Fibroblast of the conjunctiva (primary cell): ENCODE results near the gene DNAJC19.
"Not testable (repeated sequence)": the region's sequence is repeated elsewhere in the genome, so short reads cannot be mapped to it uniquely, and the experiment has no call there.

Experiments
- DNase-seq: peaks from one replicate; pipeline ENCODE4 v3.0.0-alpha.2; 2010; ENCODE audit warnings: low read depth

DNAJC19 gene

DNA sequence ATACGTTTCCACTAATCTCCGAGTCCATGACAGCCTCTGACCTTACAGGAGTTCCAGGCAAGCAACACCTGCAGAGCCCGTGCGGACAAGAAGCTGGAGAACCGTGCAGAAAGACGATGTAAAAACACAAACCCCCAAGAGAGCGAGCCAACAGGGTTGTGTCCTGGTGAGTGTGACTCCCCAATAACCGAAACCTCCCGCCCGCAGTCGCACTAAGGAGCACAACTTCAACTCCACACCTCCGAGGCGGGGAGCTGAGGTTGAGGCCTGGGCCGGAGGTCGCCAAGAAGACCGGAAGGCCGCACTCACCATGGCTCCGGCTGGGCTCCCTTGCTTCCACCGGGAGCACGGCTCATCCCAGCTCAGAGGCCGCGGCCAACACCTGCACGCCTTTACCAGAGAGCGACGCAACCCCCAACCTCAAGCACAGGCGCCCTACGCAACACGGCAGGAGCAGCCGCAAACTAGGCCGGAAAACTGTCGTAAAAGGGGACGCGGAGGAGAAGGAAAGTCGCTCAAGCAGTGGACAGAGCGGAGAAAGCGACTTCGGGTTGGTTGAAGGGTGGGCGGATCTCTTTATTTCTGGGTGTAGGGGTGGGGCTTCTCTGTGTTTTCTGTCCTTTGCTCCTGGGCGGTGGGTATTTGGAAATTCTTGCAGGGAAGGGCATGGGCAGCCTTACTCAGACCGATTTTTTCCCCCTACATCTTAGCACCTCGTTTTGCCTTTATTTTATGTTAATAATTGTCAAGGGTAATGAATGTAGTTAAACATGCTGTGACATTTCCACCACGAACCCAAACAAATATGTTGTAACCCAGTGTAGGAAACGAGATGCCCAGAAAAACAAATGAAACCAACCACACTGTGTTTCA lies at the start of gene DNAJC19:
TSS of gene DNAJC19 (minus strand) at position 446 of the 873 bp plus-strand sequence. CDS start at position 312, 134 bp downstream.
- DNase-seq = peak; percentile 91

DNA sequence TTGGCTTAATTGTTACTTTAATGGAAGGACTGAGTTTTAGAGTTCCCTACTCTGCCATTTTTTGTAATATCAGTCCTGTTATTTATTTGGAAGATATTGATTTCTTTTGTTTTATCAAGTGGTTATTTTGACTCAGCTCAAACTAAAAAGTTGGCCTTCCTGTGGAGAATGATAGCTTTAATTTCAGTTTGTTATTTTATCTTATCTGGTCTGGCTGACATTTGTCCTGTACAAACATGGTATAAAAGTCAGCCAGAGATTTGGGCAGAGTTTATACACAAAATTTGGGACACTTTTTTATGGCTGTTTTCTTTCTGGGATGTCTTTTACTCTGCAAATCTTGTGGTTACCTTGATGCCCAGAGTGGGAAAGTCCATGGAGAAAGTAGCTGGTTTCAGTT lies 41.4 kb upstream of the DNAJC19 start:
- DNase-seq = no peak

DNA sequence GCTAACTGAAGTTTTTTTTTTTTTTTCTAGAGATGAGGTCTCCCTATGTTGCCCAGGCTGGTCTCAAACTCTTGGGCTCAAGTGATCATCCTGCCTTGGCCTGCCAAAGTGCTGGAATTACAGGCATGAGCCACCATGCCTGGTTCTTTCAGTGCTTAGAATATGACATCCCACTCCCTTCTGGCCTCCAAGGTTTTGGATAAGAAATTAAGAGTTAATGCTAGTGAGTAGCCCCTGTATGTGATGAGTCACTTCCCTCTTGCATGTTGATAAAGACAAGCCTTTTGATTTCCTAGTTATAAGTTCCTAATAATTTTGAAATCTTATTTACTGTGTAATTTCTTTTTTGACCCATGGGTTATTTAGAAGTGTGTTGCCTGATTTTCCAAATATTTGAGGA lies 35.7 kb upstream of the DNAJC19 start:
- DNase-seq = no peak

DNA sequence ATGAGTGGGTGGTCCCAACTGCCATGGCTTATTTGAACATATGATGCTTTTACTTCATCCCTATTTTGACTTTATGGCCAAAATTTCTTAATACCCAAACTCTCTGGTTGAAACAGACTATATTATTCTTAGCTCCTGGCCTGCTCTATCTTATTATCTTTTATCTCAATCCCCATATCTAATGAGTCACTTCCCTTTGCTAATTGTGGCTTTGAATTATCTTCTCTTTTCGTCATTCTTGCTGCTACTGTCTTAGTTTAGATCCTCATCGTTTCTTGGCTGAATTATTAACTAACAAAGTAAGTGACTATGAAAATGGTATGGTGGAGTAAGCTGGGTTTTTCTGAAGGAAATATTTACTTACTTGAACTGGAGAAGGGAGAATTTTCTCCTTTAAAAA lies 28.2 kb upstream of the DNAJC19 start:
- DNase-seq = no peak

DNA sequence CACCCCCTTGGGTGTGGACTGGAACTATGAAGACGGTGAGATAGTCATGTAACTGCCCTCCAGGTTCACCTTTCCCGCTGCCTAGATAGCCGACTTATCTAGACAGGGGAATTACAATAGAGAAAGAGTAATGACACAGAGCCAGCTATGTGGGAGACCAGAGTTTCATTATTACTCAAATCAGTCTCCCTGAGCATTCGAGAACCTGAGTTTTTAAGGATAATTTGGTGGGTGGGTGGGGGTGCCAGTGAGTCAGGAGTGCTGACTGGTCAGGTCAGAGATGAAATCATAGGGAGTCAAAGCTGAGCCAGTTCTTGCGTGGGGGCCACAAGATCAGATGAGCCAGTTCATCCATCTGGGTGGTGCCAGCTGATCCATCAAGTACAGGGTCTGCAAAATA lies 19.7 kb upstream of the DNAJC19 start:
- DNase-seq = no peak

DNA sequence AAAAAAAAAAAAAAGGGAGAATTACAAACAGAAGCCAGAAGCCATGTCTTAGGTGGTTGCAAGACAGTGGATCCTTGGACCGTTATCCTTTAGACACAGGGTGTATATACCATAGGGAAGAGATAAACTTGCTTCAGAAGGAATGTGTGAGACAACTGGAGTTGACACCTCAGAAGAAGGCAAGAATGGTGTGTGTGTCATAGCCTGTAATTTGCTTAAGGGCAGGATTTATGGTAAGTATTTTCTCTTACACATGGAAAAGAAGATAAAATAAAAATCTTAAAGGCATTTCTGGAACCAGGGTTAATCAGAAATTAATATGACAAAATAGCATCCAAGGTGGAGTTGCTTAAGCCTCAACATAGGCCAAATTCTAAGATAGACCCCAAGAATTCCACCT lies 19.3 kb upstream of the DNAJC19 start:
- DNase-seq = no peak

DNA sequence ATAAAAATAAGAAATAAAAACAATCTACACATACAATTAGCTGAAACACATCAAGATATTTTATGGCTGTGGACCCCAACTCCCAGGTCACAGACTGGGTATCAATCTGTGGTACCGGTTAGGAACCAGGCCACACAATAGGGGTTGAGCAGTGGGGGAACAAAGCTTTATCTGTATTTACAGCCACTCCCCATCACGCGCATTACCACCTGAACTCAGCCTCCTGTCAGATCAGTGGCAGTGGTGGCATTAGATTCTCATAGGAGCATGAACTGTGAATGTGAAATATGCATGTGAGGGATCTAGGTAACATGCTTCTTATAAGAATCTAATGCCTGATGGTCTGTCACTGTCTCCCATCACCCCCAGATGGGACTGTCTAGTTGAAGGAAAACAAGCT lies 17.7 kb upstream of the DNAJC19 start:
- no peak for DNase-seq

DNA sequence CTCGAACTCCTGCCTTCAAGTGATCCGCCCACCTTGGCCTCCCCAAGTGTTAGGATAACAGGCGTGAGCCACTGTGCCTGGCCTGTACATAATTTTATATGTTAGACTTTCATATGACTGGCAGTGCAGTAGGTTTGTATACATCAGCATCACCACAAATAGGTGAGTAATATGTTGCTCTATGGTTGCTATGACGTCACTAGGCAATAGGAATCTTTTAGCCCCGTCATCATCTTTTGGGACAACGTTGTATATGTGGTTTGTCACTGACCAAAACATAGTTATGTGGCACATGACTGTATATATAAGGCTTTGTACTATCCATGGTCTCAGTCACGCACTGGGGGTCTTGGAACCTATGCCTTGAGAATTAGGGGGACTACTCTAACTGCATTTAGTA lies 17.0 kb upstream of the DNAJC19 start:
- DNase-seq = no peak

DNA sequence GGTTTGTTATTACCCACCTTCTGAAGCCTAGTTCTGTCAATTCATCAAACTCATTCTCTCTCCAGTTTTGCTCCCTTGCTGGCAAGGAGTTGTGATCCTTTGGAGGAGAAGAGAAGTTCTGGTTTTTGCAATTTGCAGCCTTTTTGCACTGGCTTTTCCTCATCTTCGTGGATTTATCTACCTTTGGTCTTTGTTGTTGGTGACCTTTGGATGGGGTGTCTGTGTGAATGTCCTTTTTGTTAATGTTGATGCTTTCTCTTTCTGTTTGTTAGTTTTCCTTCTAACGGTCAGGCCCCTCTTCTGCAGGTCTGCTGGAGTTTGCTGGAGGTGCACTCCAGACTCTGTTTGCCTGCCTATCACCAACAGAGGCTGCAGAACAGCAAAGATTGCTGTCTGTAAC lies 13.9 kb upstream of the DNAJC19 start:
- DNase-seq = not testable (repeated sequence)

DNA sequence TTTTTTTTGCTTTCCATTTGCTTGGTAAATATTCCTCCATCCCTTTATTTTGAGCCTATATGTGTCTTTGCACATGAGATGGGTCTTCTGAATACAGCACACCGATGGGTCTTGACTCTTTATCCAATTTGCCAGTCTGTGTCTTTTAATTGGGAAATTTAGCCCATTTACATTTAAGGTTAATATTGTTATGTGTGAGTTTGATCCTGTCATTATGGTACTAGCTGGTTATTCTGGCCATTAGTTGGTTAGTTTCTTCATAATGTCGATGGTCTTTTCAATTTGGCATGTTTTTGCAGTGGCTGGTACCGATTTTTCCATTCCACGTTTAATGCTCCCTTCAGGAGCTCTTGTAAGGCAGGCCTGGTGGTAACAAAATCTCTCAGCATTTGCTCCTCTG lies 12.8 kb upstream of the DNAJC19 start:
- DNase-seq = not testable (repeated sequence)

DNA sequence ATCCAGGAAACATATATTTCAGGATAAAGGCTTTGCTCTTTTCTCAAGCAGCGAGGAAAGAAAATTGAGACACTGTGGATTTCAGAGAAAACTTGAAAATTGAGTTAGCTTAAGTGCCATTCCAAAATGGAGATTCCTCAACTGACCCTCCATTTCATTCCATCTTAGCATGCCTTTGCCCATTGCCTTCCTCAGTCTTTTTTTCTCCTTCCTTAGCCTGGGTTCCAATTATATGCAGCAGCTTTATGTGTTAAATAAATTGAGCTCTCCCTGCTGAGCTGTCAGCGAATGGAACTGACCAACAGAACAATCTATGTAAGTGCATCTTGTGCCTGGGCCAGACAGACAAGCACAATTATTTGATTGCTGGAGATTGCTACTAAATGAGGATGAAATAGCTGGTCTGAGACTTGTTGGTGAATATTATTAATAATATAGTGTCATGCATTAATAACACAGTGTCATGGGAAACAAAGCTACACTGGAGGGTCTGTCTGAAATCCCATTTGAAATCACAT lies 6.9 kb upstream of the DNAJC19 start:
- DNase-seq = no peak

DNA sequence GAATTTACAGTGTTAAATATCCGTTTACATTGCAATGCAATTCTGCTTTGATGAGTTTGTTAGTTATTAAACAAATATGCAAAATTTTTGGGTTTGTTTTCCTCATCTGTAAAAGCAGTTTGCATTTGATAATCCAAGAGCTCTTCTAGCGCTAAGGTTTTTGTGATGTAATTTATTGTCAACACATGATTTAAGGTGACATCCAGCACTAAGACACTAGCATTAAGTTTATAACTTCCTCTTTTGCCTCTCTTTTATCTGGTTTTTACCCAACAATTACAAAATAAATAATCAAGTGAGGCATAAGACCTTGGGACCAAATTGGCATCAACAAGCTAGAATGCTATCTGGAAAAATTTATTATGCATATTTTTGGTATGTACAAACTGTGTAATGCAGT lies 969 bp upstream of the DNAJC19 start:
- no peak for DNase-seq

DNA sequence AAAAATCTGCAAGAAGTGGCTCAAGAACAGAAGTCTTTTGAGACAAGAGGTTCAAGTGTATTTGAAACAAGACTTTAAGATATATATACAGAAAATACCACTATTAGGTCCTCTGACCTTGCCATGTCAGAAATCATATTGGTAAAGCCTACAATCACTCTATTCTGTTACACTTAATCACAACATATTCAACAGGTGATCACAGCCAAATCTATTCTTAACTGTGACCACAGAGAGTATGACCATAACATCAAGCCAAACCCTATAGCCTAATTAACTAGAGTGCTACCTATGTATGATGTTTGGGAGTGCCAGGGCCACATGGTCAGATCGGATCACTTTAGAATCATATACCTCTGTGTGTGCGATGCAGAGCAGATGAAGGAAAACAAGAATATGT lies 2.2 kb downstream of the DNAJC19 start:
- DNase-seq = no peak

DNA sequence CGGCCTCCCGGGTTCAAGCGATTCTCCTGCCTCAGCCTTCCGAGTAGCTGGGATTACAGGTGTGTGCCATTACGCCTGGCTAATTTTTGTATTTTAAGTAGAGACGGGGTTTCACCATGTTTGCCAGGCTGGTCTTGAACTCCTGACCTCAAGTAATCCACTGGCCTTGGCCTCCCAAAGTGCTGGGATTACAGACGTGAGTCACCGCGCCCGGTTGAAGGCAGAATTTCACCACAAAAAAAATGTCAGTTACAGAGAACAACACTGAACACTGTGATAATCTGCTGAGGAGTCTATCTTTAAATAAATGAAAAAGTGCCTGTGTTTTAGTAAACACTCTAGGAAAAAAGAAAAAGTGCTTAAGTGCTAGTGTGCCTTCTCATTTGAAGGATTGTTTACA lies 3.2 kb downstream of the DNAJC19 start:
- not testable (repeated sequence) for DNase-seq

DNA sequence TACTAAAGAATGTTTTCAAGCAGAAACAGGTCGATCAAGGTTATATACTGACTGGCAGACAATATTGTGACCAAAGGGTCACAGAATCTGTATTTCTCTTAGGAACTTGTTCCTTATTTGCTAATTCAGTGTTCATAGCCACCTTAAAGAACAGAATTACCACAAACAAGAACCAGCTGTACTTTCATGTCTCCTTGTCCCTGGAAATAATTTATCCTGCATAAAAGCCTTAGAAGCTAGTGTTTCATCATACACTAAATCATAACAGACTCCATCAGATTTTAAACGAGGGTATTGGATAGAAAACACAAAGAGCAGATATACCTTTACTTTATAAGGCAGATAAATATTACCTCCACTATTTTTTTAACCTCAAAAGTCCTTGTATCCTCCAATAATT lies 6.4 kb downstream of the DNAJC19 start:
- DNase-seq = peak; percentile 28

DNA sequence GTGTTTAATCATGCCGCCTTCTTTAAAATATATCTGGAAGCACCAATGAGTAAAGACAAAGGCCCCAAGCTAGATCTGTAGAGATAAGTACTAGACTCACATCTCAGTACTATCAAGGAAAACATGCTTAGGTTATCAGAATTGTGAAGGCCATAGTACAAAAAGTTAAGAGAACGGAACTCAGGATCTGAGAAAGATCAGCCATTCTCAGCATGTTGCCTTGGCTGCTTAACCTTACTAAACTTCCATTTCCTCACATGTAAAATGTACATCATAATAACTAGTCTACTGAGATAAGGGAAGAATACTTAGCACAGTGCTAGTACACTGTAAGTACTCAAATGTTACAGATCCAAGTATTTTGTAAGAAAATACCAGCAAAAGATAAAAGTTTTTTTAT lies 7.6 kb downstream of the DNAJC19 start:
- no peak for DNase-seq

DNA sequence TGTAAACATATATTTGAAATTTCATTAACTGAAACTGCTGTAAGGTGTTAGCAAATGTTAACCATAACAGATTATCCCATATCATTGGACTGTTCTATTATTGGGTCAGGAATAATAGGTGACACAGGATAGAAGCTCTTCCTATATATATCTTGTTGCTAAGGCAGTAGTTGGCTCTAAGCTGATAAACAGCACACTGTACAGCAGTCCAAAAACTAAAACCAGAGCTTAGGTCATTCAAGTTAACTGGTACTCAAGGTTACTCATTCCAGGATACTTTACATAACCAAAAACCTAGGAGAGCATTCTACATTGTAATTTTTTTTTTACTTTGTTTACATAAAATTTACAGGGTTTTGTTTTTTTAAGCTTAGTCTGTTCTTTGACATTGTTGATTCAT lies 8.9 kb downstream of the DNAJC19 start:
- peak; percentile 43 for DNase-seq

DNA sequence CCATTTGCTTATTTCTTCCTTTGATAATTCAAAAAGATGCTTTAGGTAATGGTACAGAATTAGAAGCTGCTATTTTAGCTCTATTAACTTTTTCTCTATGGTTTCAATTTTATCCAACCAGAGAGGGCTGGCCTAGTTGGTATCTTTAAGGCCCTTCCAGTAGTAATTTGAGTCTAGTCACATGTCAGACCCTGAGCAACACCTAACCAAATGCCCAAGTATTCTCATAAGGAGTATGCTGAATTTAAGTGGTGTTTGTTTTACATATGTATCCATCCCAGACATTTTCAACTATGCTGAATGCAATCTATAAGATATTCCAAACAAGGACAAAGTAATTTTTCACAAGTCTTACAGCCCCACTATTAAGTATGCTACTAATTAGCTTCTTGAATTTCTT lies 9.6 kb downstream of the DNAJC19 start:
- no peak for DNase-seq

DNA sequence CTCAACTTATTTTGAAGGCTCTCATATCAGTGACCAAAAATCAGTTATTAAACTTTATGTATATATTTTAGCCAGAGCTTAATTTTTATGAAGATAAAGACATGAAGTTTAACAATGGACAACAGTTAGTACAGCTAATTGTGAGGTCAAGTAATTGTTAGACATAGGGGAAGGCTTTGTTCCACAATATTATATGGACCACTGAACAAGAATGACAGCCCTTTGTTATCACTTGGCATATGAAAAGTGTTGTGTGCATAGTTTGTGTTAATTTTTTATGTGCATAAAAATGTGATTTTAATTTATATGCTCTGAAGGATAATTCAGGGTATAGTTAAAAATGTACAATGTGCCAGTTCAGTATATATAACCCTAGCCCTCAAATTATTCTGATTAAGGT lies 12.0 kb downstream of the DNAJC19 start:
- no peak for DNase-seq

DNA sequence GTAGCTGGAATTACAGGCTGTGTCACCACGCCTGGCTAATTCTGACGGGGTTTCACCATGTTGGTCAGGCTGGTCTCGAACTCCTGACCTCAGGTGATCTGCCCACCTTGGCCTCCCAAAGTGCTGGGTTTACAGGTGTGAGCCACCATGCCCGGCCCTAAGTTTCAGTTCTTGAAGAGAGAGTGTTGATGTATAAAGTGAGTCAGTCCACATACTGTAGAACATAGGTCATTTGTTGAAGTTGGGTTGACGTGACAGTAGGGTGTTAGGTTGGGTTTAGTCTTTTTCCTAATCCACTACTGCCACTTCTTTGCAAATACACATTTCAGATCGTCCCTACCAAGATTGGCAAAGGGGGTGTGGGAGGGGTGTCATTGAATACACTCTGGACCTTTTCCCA lies 15.2 kb downstream of the DNAJC19 start:
- no peak for DNase-seq

DNA sequence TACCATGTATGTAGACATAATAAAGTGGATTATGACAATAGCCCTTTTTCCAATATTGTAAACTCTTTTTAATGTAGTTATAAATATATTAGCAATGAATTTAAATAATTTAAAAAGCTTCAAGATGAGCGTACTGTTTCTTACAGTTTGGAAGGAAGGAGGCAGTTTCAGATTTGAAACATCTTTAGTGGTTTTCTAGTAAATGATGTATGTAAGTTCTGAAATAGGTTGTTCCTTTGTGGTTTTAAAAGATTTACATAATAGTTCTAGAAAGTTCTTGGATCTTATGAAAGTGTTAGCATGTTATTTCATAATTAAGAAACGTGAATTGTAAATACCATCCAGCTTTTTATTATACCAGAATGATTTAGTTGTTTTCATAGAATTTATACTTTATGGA lies 16.0 kb downstream of the DNAJC19 start:
- DNase-seq = no peak

DNA sequence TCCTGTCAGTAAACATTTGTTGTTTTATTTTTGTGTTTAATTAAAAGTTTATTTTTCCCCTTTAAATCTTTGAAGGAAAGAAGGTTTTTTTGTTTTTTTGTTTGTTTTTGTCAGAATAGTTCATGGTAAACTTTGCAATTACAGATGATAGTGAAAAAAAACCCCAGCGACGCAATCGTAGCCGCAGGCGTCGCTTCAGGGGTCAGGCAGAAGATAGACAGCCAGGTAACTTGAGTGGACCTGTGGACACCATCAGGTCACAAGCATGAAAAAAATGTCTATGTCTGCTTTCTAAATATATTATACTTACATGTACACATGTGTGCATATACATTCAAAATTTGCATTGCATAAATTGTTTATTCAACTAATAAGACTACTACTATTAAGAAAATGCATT lies 18.6 kb downstream of the DNAJC19 start:
- no peak for DNase-seq

DNA sequence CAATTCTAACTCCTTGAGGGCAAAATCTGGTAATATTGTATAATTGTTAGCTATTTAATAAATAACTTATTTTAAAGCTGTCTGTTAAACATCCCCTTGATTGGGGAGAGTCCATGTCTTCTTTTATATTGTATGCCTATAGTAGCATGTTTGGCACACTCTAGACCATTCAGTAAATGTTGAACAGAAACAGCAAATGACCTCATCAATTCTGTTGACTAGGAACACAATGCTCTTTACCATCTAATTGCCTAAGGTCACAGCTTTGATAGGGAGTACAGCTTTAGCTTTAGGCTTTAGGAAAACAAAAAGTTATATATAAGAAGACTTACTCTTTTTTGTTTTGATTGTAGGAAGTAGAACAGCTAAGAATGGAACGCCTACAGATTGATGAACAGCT lies 27.0 kb downstream of the DNAJC19 start:
- no peak for DNase-seq

DNA sequence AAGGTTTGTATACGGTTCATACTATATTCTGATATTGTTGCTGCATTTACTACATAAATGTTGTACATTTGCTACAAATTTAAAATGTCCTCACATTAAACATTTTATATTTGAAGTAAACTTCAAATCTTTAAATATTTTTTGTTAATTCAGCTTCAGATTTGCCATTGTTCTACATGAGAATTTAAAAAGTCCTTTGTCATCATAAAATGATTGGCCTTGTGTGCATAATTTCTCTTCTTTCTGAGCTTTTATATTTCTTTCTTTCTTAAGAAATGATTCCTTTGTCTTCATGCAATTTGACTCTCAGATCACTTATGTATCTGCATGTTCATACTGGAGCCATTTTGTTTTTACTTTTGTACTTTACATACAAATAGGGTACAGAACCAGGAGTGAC lies 28.0 kb downstream of the DNAJC19 start:
- no peak for DNase-seq
